Activated gamma-delta T cell treated with Interleukin-2 at 50 U/mL for 16 hours (primary cell): ENCODE results near the gene RAB1B.
"Not testable (repeated sequence)": the region's sequence is repeated elsewhere in the genome, so short reads cannot be mapped to it uniquely, and the experiment has no call there.

Experiments used
- DNase-seq: peaks from one replicate; pipeline ENCODE4 v3.0.0-alpha.2; 2020

The RAB1B gene

DNA sequence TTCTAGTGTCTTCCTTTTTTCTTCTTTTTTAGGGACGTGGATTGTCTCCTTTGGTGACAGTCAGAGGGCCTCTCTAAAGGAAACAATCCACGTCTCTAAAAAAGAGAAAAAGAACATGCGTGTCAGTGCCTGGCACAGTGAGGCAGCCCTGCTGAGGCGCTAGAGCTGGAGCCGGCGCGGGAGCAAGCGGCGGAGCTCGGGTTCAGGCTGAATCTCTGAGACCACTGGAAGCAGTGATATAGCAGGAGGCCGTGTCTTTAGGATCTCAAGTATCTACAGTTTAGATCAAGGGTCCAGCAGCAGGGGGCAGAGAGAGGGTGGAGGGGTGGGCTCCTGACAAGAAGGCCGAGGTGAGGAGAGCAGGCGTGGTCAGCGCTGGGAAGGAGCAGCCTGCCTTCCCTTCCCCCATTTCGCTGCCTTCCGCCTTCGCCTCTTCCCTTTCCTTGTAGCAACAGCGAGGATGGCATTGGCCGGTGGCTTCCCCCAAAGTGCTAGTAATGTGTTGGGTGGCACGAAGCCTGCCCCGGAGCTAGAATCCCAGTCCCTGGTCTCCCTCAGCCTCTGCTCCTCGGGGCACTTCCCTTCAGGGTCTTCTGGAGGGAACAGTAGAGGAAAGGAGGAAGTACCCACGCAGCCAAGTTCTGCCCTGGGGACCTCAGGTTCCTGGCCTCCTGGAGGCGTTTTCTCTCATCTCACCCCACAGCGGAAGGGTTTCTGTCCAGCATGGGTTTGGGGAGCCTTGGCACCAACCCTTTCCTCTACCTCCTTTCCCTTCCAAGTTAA, 28.2 kb upstream of the RAB1B start:
- DNase-seq: no peak

- DNase-seq: no peak
Observed at GRCh38 chr11:66240781-66241136, 27.7 kb upstream of the RAB1B start.

GRCh38 chr11:66242095-66242765, 26.2 kb upstream of the RAB1B start:
- DNase-seq: no peak

- DNase-seq: no peak
Observed at GRCh38 chr11:66243782-66244535, 24.5 kb upstream of the RAB1B start.

DNA sequence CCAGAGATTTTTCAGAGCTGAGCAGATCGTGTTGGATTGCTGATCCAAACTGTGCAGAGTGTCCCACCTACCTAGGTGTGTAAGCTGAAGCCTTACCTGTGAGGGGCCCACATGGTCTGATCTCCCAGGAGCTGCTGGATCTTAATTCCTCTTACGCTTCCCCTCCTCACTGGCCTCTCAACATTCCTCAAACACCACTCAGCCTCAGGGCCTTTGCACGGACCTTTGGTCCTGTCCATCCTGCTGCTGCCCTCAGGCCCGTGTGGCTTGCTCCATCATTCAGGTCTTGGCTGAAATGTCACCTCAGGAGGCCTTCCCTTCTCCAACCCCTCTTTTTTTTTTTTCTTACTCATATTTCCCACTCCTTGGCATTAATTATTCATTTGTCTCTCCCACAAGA, 21.1 kb upstream of the RAB1B start:
- DNase-seq: no peak

GRCh38 chr11:66247801-66248200, 20.6 kb upstream of the RAB1B start:
- DNase-seq: no peak

DNA sequence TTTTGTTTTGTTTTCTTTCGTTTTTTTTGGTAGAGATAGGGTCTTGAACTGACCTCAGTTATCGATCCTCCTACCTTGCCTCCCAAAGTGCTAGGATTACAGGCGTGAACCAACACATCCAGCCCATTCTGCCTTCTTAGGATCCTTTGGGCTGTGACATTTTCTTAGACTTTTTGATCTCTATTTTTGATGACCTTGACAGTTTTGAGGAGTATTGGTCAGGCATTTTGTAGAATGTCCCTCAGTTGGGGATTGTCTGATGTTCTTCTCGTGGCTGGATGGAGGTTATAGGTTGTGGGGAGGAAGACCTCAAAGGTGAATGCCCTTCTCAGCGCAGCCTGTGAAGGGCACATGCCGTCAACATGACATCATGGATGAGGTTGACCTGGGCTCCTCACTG, 19.5 kb upstream of the RAB1B start:
- DNase-seq: no peak

- no peak for DNase-seq
Observed at GRCh38 chr11:66251809-66252208, 16.6 kb upstream of the RAB1B start.

GRCh38 chr11:66253081-66253480, 15.4 kb upstream of the RAB1B start:
- not testable (repeated sequence) for DNase-seq

GRCh38 chr11:66258473-66258893, 10.0 kb upstream of the RAB1B start:
- no peak for DNase-seq

- no peak for DNase-seq
Observed at GRCh38 chr11:66259225-66259624, 9.2 kb upstream of the RAB1B start.

GRCh38 chr11:66259956-66260355, 8.5 kb upstream of the RAB1B start:
- DNase-seq: no peak

GRCh38 chr11:66261578-66261977, 6.9 kb upstream of the RAB1B start:
- DNase-seq: no peak

DNA sequence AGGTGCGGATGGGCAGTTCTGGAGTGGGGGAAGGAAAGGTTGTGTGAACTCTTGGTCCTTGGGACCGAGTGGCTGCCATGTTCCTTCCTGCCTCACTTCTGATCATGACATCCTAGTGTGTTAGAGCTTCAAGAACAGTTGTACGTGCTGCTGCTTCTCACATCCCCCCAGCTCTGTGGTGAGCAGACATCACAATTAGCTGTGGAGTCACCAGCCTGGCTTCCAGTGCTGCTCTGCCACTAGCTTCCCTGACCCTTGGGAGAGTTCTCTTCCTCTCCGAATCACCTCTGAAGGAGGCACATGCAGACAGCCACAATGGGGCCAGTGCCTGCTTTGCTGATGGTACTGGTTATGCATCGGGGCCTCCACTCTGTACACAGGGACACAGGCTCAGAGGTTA, 6.2 kb upstream of the RAB1B start:
- DNase-seq: no peak

- DNase-seq: no peak
Observed at GRCh38 chr11:66262696-66263095, 5.7 kb upstream of the RAB1B start.

DNA sequence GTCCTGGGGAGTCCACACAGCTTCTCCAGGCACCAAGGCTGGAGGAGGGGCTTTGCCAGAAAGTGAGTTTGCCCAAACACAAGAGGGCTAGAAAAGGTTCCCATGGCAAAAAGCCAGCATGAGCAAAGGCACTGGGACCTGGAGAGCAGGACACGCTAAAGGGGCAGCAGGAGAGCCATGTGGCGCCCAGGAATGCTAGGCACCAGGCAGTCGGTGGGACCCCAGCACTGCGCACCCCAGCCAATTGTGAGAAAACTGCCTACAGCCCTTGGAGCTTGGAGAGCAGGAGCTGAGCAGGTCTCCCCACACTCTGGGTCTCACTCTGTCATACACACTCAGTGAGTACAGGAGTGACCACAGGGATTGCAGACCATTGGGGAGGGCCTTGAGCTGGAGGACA, 5.2 kb upstream of the RAB1B start:
- no peak for DNase-seq

DNA sequence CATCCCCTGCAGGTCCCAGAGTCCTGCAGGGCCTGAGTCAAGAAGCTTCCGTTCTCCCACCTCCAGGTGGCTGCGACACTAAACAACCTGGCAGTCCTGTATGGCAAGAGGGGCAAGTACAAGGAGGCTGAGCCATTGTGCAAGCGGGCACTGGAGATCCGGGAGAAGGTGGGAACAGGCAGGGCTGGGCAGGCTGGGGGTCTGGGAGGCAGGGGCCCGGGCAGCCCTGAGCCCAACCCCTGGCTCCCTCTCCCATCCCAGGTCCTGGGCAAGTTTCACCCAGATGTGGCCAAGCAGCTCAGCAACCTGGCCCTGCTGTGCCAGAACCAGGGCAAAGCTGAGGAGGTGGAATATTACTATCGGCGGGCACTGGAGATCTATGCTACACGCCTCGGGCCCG, 4.7 kb upstream of the RAB1B start:
- no peak for DNase-seq

DNA sequence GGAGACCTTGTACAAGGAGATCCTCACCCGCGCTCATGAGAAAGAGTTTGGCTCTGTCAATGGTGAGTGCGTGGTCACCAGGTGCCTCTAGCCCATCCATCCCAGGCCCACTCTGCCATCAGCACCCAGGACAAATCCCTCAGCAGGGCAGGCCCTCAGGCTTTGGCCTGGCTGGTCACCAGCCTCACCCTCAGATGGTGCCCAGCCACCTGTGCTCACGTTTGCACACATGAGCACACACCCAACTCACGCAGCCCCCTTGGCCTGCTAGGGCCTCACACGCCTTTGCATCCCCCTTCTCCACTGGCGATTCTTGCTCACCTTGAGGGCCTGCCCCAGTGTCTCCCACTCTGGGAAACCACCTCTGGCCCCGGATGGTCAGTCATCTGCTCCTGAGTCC, 4.1 kb upstream of the RAB1B start:
- DNase-seq: no peak

DNA sequence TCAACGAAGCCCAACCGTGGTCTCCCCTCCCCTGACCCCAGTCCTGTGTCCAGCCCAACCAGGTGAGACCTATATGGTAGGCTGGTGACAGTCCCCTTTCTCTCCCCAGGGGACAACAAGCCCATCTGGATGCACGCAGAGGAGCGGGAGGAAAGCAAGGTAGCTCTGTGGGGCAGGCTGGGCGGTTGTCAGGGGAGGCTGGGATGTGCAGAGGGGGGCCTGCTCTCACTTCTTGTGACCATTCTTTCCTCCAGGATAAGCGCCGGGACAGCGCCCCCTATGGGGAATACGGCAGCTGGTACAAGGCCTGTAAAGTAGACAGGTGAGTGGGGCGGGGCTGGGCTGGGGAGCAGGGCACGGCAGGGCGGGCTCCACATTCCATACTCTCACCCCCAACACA, 3.5 kb upstream of the RAB1B start:
- no peak for DNase-seq

GRCh38 chr11:66265531-66266377, 2.7 kb upstream of the RAB1B start:
- no peak for DNase-seq

GRCh38 chr11:66266378-66267038, 1.9 kb upstream of the RAB1B start:
- DNase-seq: no peak

DNA sequence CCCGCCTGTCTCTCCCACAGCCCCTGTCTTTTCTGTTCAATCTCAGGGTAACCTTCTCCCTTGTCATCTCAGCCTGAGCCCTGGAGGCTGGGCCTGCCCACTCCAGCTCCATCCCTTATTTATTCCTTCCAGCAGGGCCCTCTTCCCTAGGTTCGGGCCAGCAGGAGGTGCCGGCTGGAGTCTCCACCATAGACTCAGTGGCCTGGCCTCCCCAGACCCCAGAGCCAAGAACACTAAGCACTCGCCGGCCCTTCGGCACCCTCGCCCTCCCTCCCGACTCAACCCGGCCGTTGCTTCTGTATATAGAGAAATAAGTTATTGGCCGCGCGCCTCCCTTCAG, 1.4 kb upstream of the RAB1B start:
- no peak for DNase-seq
